Activated T-cell treated with anti-CD3 and anti-CD28 coated beads, Interleukin-2, amount 50 U/mL, for 72 hours (primary cell): ENCODE measurements around the gene FST. TPM values are rescaled to one million over a fixed set of nuclear protein-coding genes. Genes with fewer than 3 reads are reported as not detected.

Source experiments
- ATAC-seq, 2 donors: fragments of 150-1000 bp; cut with Tn5 transposase; replicated peaks in 1 of 2; 2 replicates each; pipeline ENCODE4 v1.10.0; 2021; ENCODE audit warnings: moderate library complexity in 2 of 2, mild to moderate bottlenecking in 1 of 2
- DNase-seq, 2 donors: peaks; one replicate each; pipeline ENCODE4 v3.0.0; 2021 to 2022; ENCODE audit warnings: mixed read lengths in 1 of 2
- H3K27ac Mint-ChIP-seq: one replicate; pipeline ENCODE4 v1.8.0; 2022; ENCODE audit warnings: mild to moderate bottlenecking, moderate library complexity, mixed read lengths
- H3K27me3 Mint-ChIP-seq: one replicate; pipeline ENCODE4 v1.8.0; 2022; ENCODE audit warnings: low read depth, mixed read lengths
- H3K36me3 Mint-ChIP-seq, 2 donors: one replicate each; pipeline ENCODE4 v1.8.0; 2022; ENCODE audit warnings: mixed read lengths in 2 of 2, mild to moderate bottlenecking in 1 of 2; ENCODE audit not compliant: insufficient read depth in 2 of 2
- H3K4me1 Mint-ChIP-seq: one replicate; pipeline ENCODE4 v1.8.0; 2022; ENCODE audit warnings: low read depth, mixed read lengths
- H3K4me3 Mint-ChIP-seq, 2 donors: one replicate each; pipeline ENCODE4 v1.8.0; 2022; ENCODE audit warnings: mild to moderate bottlenecking in 2 of 2, mixed read lengths in 2 of 2, moderate library complexity in 2 of 2
- H3K9me3 Mint-ChIP-seq, 2 donors: one replicate each; pipeline ENCODE4 v1.8.0; 2022; ENCODE audit warnings: mixed read lengths in 2 of 2
- total RNA-seq, 2 donors: library from RNA; stranded (reverse); gene quantifications; one replicate each; pipeline ENCODE4 v1.2.3, GENCODE V29; 2022

Gene FST
- total RNA-seq, 2 donors from 2014 or later, result 1.1 to 2.5 TPM

DNA sequence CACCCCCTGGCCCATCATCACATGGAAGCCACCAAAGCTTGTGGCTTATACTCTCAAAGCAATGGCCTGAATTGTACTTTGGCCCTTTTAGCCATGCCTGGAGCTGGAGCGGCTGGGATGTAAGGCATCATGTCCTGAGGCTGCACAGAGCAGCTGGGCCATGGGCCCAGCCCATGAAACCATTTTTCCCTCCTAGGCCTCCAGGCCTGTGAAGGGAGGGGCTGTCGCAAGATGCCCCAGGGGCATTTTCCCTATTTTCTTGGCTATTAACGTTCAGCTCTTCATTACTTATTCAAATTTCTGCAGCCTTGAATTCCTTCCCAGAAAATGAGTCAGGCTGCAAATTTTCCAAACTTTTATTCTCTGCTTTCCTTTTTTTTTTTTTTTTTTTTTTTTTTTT, 27.7 kb downstream of the FST start:
- peaks cover 3 to 14% of the 10 kb centered on the region in 2 donors for H3K9me3 Mint-ChIP-seq
- no peak overlapping the region for H3K27ac Mint-ChIP-seq
- peaks cover 1 to 2% of the 10 kb centered on the region in 2 donors for H3K36me3 Mint-ChIP-seq
- no peaks in the 10 kb centered on the region for H3K4me1 Mint-ChIP-seq
- DNase-seq (no peak), ATAC-seq (no peak)
- H3K4me3 Mint-ChIP-seq, result no peak overlapping the region
- H3K27me3 Mint-ChIP-seq, result no peaks in the 10 kb centered on the region

DNA sequence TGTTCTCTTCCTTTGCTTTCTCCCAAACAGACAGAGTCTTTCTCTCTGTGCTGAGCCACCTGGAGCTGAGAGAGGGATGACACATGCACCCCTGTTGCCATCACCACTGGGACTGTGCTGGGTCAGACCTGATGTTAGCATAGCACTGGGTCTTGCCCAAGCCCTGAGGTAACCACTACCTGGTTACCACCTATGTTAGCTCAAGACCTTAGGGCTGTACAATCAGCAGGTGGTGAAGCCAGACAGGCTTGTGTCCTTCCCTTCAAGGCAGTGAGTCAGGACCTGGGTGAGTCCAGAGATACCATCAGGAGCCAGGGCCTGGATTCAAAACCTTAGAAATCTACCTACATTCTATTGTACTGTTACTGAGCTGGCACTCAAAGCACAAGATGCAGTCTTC, 32.1 kb downstream of the FST start:
- no peak for DNase-seq
- Mint-ChIP-seq H3K4me1 (no peaks in the 10 kb centered on the region), H3K27me3 (peaks cover 5% of the 10 kb centered on the region), H3K9me3 (peaks cover 5 to 10% of the 10 kb centered on the region in 2 donors), H3K36me3 (peaks cover 1 to 2% of the 10 kb centered on the region in 2 donors), H3K4me3 (no peak overlapping the region), H3K27ac (no peak overlapping the region)
- no peak for ATAC-seq

DNA sequence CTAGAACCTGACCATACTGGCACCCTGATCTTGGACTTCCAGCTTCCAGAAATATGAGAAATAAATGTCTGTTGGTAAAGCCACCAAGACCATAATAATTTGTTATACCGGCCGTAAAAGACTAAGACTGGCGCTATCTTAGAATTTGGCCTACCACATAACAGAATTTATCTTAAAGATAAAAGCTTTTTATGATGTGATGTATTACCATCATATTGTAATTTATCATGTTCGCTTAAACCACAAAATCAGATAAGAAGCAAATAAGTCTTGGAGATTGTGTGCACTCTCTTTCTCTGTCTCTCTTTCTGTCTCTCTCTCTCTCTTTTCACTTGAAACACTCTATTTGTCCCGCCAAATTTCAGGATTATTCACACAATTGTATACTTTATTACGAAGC, 35.6 kb downstream of the FST start:
- Mint-ChIP-seq H3K36me3 (peaks cover 2% of the 10 kb centered on the region in 2 donors), H3K27ac (no peak overlapping the region), H3K27me3 (peaks cover 5% of the 10 kb centered on the region), H3K4me3 (no peak overlapping the region), H3K4me1 (no peaks in the 10 kb centered on the region), H3K9me3 (peaks cover 4 to 5% of the 10 kb centered on the region in 2 donors)
- ATAC-seq (no peak), DNase-seq (no peak)

DNA sequence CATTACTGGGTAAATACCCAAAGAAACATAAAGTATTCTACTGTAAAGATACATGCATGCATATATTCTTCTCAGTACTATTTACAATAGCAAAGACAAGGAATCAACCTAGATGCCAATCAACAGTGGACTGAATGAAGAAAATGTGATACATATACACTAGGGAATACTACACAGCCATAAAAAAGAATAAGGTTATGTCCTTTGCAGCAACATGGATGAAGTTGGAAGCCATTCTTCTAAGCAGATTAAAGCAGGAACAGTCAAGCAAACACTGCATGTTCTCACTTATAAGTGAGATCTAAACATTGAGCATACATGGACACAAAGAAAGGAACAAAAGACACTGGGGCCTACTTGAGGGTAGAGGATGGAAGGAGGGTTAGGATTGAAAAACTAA, 40.4 kb downstream of the FST start:
- peaks cover 2 to 3% of the 10 kb centered on the region in 2 donors for H3K9me3 Mint-ChIP-seq
- no peak for ATAC-seq
- H3K27ac Mint-ChIP-seq, result no peak overlapping the region
- no peaks in the 10 kb centered on the region for H3K4me1 Mint-ChIP-seq
- DNase-seq, result no peak
- H3K4me3 Mint-ChIP-seq, result no peak overlapping the region
- no peaks in the 10 kb centered on the region for H3K27me3 Mint-ChIP-seq
- H3K36me3 Mint-ChIP-seq, result peaks cover 0 to 2% of the 10 kb centered on the region in 2 donors

Other genes with a start within 250 kb of the FST start
- gene NDUFS4, start 80.0 kb downstream of the FST start, total RNA-seq, result 10 to 100 TPM; 79.9 to 93.5 TPM